Stomach (tissue), 9 donors: ENCODE results near the gene DYNLT5. TPM values are rescaled to one million over a fixed set of nuclear protein-coding genes. Genes with fewer than 3 reads are reported as not detected.

Source experiments
- DNase-seq, 2 donors: peaks; one replicate each; pipeline versions ENCODE4 v3.0.0 to v3.0.0-alpha.2; 2013 to 2019
- H3K27ac ChIP-seq, 5 donors: fragments of 200-600 bp in 4 of 5; sonication (generic) in 4 of 5; one replicate each; pipeline ENCODE4 v1.5.1; 2013 to 2019; ENCODE audit warnings: mild to moderate bottlenecking in 1 of 5, moderate library complexity in 1 of 5
- H3K27me3 ChIP-seq, 3 donors: fragments of 200-600 bp; sonication (generic); one replicate each; pipeline ENCODE4 v1.5.1; 2017 to 2019; ENCODE audit warnings: mixed run types in 1 of 3
- H3K36me3 ChIP-seq, 4 donors: fragments of 200-600 bp; sonication (generic); 1 replicate in 3 of 4; 2 replicates in 1 of 4; pipeline ENCODE4 v1.5.1; 2016 to 2019
- H3K4me1 ChIP-seq, 4 donors: fragments of 200-600 bp; sonication (generic); one replicate each; pipeline ENCODE4 v1.5.1; 2016 to 2019
- H3K4me3 ChIP-seq, 4 donors: fragments of 200-600 bp; sonication (generic) in 3 of 4; one replicate each; pipeline ENCODE4 v1.5.1; 2016 to 2019; ENCODE audit warnings: mild to moderate bottlenecking in 1 of 4
- H3K9me3 ChIP-seq, 4 donors: fragments of 200-600 bp; sonication (generic); one replicate each; pipeline ENCODE4 v1.5.1; 2016 to 2019
- EP300 ChIP-seq: sonication (generic); formaldehyde crosslinking; IDR thresholded peaks from one replicate; pipeline ENCODE4 v1.6.1; 2017; ENCODE audit warnings: antibody characterized with exemption
- POLR2A ChIP-seq, 4 donors: fragments of 450-650 bp; IDR thresholded peaks; one replicate each; pipeline ENCODE4 v1.6.1; 2016; ENCODE audit warnings: antibody characterized with exemption in 4 of 4, control low read depth in 2 of 4, mild to moderate bottlenecking in 1 of 4, moderate library complexity in 1 of 4
- POLR2AphosphoS5 ChIP-seq, 3 donors: sonication (generic); formaldehyde crosslinking; IDR thresholded peaks; one replicate each; pipeline ENCODE4 v1.6.1; 2016; ENCODE audit warnings: antibody characterized with exemption in 3 of 3
- WGBS, 5 donors: extraction: QIAGEN DNeasy Blood & Tissue Kit in 3 of 5; methylation state at CpG; one replicate each; pipeline versions ENCODE4 v1.1.5 to v1.1.7; 2013 to 2018; 5-methylcytosine and 5-hydroxymethylcytosine counted together
- intact Hi-C: fragments of 100-400 bp; cut with DNase I; formaldehyde crosslinking; loops from one replicate; pipeline ENCODE4 v1.15.1; 2023; ENCODE audit warnings: low total_unique reads
- polyA plus RNA-seq, 3 donors: library from polyadenylated mRNA; stranded (reverse); fragments of 200-250 nt; gene quantifications; one replicate each; pipeline ENCODE4 v1.2.3, GENCODE V29; 2013
- total RNA-seq, 5 donors: library from RNA; depleted of rRNA; stranded (reverse); fragments of >200 nt; gene quantifications; one replicate each; pipeline versions ENCODE4 v1.1.0 to v1.2.3, GENCODE V29; 2014 to 2016
- TF ChIP-seq, protein P1 (sequence below), 7 experiments: fragments of 450-650 bp in 4 of 7; fragments of 200-600 bp in 3 of 7; sonication (generic) in 3 of 7; IDR thresholded peaks; one replicate each; pipeline ENCODE4 v1.5.1; 2016 to 2019; ENCODE audit warnings: antibody characterized with exemption in 7 of 7, control low read depth in 2 of 7, mild to moderate bottlenecking in 1 of 7
- donor health status: healthy with polysubstance abuse.
- donor health status: Bipolar disorder and iron deficiency.
- donor health status: healthy.

DYNLT5 gene
- total and polyA plus RNA-seq, 8 donors = 0.37 to 2.4 (median 1.2) TPM; not detected in 3

- intact Hi-C loops = no loop called here
- Histone ChIP-seq H3K4me3 (no peak overlapping the region), H3K27ac (no peak overlapping the region), H3K36me3 (no peaks in the 10 kb centered on the region), H3K27me3 (no peaks in the 10 kb centered on the region), H3K4me1 (no peaks in the 10 kb centered on the region), H3K9me3 (no peaks in the 10 kb centered on the region)
- 70 to 79% (median 74%) methylated on average over 9 of the region's 9 CpGs for WGBS, 5 donors
- TF ChIP-seq EP300 (no peak), POLR2AphosphoS5 (IDR thresholded peaks at IDR 0.05) (no peak)
- TF ChIP-seq, protein P1, sequence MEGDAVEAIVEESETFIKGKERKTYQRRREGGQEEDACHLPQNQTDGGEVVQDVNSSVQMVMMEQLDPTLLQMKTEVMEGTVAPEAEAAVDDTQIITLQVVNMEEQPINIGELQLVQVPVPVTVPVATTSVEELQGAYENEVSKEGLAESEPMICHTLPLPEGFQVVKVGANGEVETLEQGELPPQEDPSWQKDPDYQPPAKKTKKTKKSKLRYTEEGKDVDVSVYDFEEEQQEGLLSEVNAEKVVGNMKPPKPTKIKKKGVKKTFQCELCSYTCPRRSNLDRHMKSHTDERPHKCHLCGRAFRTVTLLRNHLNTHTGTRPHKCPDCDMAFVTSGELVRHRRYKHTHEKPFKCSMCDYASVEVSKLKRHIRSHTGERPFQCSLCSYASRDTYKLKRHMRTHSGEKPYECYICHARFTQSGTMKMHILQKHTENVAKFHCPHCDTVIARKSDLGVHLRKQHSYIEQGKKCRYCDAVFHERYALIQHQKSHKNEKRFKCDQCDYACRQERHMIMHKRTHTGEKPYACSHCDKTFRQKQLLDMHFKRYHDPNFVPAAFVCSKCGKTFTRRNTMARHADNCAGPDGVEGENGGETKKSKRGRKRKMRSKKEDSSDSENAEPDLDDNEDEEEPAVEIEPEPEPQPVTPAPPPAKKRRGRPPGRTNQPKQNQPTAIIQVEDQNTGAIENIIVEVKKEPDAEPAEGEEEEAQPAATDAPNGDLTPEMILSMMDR (IDR thresholded peaks at IDR 0.05) = no peak
- no peak for DNase-seq
Observed at GRCh38 chr1:66739401-66740157, 12.7 kb upstream of the DYNLT5 start.

DNA sequence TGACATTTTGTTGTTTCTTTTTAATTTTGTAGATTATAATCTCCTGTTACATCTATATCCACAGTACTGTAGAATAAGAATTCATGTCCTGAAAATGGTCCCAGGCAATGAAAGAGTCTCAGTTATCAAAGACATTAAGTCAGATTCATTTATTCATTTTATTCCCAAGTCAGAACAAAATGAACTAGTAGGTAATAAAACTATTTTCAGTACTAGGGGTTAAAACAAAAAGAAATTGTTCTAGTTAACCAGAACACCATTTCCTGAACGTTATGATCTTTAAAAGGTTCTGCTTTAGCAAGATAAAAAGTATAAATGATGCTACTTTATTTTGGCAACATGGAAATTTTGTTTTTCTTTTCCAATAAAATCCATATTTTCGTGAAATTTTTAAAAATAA lies 6.8 kb upstream of the DYNLT5 start:
- intact Hi-C loops = no loop called here
- H3K9me3 ChIP-seq = no peaks in the 10 kb centered on the region
- 52 to 62% (median 57%) methylated on average over 2 of the region's 2 CpGs for WGBS, 5 donors

GRCh38 chr1:66747501-66747900 lies 4.8 kb upstream of the DYNLT5 start:
- Histone ChIP-seq H3K4me1 (peaks cover 0 to 10% (median 8%) of the 10 kb centered on the region in 4 donors), H3K27me3 (peaks cover 0 to 12% (median 8%) of the 10 kb centered on the region in 3 donors), H3K4me3 (no peak overlapping the region), H3K27ac (no peak overlapping the region), H3K36me3 (no peaks in the 10 kb centered on the region), H3K9me3 (no peaks in the 10 kb centered on the region)
- intact Hi-C loops = no loop called here
- TF ChIP-seq POLR2AphosphoS5 (IDR thresholded peaks at IDR 0.05) (no peak), EP300 (no peak), POLR2A (IDR thresholded peaks at IDR 0.05) (no peak)
- TF ChIP-seq, protein P1 (IDR thresholded peaks at IDR 0.05) = no peak
- 19 to 43% (median 20%) methylated on average over 1 of the region's 1 CpG for WGBS, 5 donors
- DNase-seq = no peak

More for the DNA sequence above, 6.8 kb upstream of the DYNLT5 start:
- H3K27ac ChIP-seq = no peak overlapping the region
- H3K27me3 ChIP-seq = no peaks in the 10 kb centered on the region
- no peaks in the 10 kb centered on the region for H3K36me3 ChIP-seq
- H3K4me1 ChIP-seq = no peaks in the 10 kb centered on the region
- H3K4me3 ChIP-seq = no peak overlapping the region
- TF ChIP-seq POLR2A (IDR thresholded peaks at IDR 0.05) (no peak), POLR2AphosphoS5 (IDR thresholded peaks at IDR 0.05) (no peak), EP300 (no peak)
- TF ChIP-seq, protein P1 (IDR thresholded peaks at IDR 0.05) = no peak
- no peak for DNase-seq

DNA sequence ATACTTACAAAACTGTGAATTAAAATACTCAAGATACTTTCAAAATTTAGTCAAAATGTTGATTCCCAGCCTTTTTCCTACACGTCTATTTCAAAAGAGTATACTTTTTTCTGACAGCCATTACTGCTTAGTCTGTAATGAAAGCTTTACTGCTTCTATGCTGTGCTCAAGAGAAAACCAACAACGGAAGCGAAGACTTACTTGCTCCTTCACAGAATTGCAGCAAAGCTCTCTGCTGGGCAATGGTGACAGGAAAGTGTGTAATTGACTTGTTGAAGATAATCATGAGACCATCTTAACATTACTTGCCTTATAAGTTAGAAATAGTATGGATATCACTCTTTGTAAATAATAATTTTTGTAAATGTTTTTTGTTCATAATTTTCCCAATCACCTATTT lies 1.7 kb upstream of the DYNLT5 start:
- TF ChIP-seq, protein P1 (IDR thresholded peaks at IDR 0.05) = no peak
- TF ChIP-seq POLR2A (IDR thresholded peaks at IDR 0.05) = no peak
- no peak for TF ChIP-seq EP300
- TF ChIP-seq POLR2AphosphoS5 (IDR thresholded peaks at IDR 0.05) = no peak
- Histone ChIP-seq H3K4me1 (peaks cover 0 to 16% (median 14%) of the 10 kb centered on the region in 4 donors), H3K9me3 (no peaks in the 10 kb centered on the region), H3K4me3 (no peak overlapping the region), H3K27me3 (peaks cover 0 to 26% (median 13%) of the 10 kb centered on the region in 3 donors), H3K36me3 (no peaks in the 10 kb centered on the region), H3K27ac (no peak overlapping the region)
- DNase-seq = no peak
- WGBS, 5 donors = 71 to 85% (median 78%) methylated on average over 3 of the region's 3 CpGs
- intact Hi-C loops = no loop called here
